MCF 10A (cell line): ENCODE results near the gene FLNC. TPM values are rescaled to one million over a fixed set of nuclear protein-coding genes. Genes with fewer than 3 reads are reported as not detected.
A peak's percentile ranks its signal among the peaks of the same experiment; 100 is the strongest.

Experiments used
- BruUV-seq: library from RNA; stranded (reverse); fragments of 400-500 nt; replicated peaks from 2 replicates; lab custom pipeline; 2021; lab: Mats Ljungman, UMichigan
- CTCF ChIA-PET: fragments of 300-600 bp; sonication (Branson Sonifier 250); formaldehyde crosslinking; extraction: SDS; loops from one replicate; lab custom pipeline; 2021; ENCODE audit warnings: antibody characterized with exemption, inconsistent platforms; lab: Yijun Ruan, JAX
- POLR2A ChIA-PET: fragments of 300-600, 350-650 bp; sonication (Branson Sonifier 250); formaldehyde crosslinking; extraction: SDS; loops from one replicate; lab custom pipeline; 2020; ENCODE audit warnings: antibody characterized with exemption, inconsistent platforms; lab: Yijun Ruan, JAX
- DNase-seq: peaks from one replicate; pipeline ENCODE4 v3.0.0-alpha.2; 2018; ENCODE audit not compliant: unreplicated experiment
- H3K27ac Mint-ChIP-seq: one replicate; pipeline ENCODE4 v1.8.0; 2022; ENCODE audit warnings: mild to moderate bottlenecking, low read depth, mixed read lengths; ENCODE audit not compliant: unreplicated experiment
- H3K27me3 Mint-ChIP-seq: one replicate; pipeline ENCODE4 v1.8.0; 2022; ENCODE audit warnings: mixed read lengths; ENCODE audit not compliant: insufficient read depth, unreplicated experiment
- H3K36me3 Mint-ChIP-seq: one replicate; pipeline ENCODE4 v1.8.0; 2022; ENCODE audit warnings: mild to moderate bottlenecking, moderate library complexity, mixed read lengths; ENCODE audit not compliant: insufficient read depth, unreplicated experiment
- H3K4me1 Mint-ChIP-seq: one replicate; pipeline ENCODE4 v1.8.0; 2022; ENCODE audit warnings: mixed read lengths; ENCODE audit not compliant: insufficient read depth, unreplicated experiment
- H3K4me3 Mint-ChIP-seq: one replicate; pipeline ENCODE4 v1.8.0; 2022; ENCODE audit warnings: mild to moderate bottlenecking, moderate library complexity, mixed read lengths; ENCODE audit not compliant: unreplicated experiment
- H3K9me3 Mint-ChIP-seq: one replicate; pipeline ENCODE4 v1.8.0; 2022; ENCODE audit warnings: mixed read lengths; ENCODE audit not compliant: unreplicated experiment
- intact Hi-C: fragments of 100-400 bp; cut with micrococcal nuclease; formaldehyde crosslinking; loops from 2 replicates; pipeline ENCODE4 v1.14.1; 2022
- total RNA-seq: library from RNA; stranded (reverse); gene quantifications from 2 replicates; pipeline ENCODE4 v1.2.3, GENCODE V29; 2022
- TF ChIP-seq, protein P1 (sequence below): fragments of 200-600 bp; IDR thresholded peaks from one replicate; pipeline ENCODE4 v1.8.0; 2022; ENCODE audit warnings: antibody characterized with exemption, mild to moderate bottlenecking; ENCODE audit not compliant: unreplicated experiment

The FLNC gene
- total RNA-seq, 1 experiment from 2014 or later = 0.28 TPM

DNA sequence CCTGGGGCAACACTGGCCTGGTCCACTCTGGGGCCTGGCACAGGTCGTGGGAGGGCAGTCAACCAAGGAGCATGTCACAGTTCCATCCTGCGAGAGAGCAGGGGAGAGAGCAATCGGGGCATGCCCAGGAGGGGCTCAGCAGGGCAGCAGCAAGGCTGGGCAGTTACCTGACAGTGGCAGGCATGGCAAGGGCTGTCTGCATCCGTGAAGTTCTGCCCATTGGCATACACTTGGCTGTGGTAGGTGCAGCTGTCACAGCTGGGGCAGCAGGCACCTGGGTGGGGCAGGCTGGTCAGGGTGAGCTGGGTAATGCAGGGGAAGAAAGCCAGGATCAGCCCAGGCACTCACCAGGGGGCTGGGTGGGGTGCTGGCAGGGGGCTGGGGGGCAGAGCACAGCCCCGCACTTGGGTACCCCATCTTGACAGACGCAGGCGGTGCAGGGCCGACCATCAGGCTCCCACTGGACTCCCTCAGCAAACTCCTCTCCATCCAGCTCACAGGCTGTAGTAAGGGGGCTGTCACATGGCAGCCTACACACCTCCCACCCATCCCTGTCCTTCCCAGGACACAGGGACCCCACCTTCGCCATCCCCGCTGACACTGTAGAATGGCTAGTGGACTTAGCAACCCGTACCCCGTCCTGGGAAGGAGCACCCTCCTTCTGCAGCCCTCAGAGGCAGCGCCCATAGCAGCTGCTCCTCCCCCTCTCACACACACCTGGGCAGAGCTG is 62.5 kb downstream of the FLNC start:
- ChIA-PET POLR2A (interaction anchor here (0.6 to 2.1 kb wide), 9 partner anchors 9 to 418 kb away, joined by 3 to 10 read pairs (median 5); partner anchors contain the start of genes ATP6V1F, IRF5 and TNPO3), CTCF (interaction anchor here (0.7 to 2.1 kb wide), 3 partner anchors 9 to 155 kb away, joined by 3 to 8 read pairs (median 3); no protein-coding TSS in a partner anchor)
- no TSS peak for BruUV-seq
- Mint-ChIP-seq H3K9me3 (no peaks in the 10 kb centered on the region), H3K27ac (peak overlapping the region; percentile 51), H3K27me3 (no peaks in the 10 kb centered on the region), H3K4me3 (peak overlapping the region; percentile 45), H3K4me1 (peaks cover 20% of the 10 kb centered on the region), H3K36me3 (no peaks in the 10 kb centered on the region)
- peak; percentile 19 for DNase-seq
- TF ChIP-seq, protein P1, sequence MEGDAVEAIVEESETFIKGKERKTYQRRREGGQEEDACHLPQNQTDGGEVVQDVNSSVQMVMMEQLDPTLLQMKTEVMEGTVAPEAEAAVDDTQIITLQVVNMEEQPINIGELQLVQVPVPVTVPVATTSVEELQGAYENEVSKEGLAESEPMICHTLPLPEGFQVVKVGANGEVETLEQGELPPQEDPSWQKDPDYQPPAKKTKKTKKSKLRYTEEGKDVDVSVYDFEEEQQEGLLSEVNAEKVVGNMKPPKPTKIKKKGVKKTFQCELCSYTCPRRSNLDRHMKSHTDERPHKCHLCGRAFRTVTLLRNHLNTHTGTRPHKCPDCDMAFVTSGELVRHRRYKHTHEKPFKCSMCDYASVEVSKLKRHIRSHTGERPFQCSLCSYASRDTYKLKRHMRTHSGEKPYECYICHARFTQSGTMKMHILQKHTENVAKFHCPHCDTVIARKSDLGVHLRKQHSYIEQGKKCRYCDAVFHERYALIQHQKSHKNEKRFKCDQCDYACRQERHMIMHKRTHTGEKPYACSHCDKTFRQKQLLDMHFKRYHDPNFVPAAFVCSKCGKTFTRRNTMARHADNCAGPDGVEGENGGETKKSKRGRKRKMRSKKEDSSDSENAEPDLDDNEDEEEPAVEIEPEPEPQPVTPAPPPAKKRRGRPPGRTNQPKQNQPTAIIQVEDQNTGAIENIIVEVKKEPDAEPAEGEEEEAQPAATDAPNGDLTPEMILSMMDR = no peak
- intact Hi-C loops = no loop called here

DNA sequence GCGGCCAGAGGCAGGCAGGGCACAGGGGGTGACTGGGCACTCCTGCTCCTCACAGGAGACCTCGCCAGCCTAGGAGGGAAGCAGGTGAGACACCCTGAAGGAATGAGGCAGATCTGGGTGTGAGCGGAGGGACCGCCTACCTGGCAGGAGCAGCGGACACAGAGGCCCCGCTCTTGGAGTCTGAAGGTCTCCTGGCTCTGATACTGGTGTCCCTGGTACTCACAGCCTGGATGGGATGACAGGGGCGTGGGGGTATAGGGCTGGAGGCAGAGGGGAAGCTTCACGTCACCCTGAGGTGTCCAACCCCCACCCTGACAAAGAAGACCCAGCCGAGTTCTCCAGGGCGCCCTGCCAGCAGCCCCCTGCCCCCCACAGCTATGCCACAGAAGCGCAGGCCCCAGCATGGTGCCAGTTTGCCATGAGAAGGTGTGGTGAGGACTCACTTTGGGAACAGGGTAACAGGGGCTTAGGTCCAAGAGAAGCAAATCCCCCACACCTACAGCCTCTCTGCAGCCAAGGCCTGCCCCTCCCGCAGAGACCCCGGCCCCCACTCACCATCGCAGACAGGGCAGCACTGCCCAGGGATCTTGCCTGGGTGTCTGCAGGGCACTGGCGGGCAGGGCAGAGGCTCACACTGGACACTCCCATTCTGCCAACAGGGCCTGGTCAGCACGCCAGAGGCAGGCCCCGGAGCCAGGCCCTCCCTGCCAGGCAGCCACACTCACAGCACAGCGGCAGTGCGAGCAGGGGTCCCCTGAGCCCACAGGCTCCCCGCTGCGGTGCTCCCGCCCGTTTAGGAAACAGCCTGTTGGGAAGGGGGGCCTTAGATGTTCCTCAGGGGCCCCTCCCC is 63.3 kb downstream of the FLNC start:
- CTCF ChIA-PET = interaction anchor here (0.7 to 2.1 kb wide), 3 partner anchors 10 to 155 kb away, joined by 3 to 8 read pairs (median 3); no protein-coding TSS in a partner anchor
- Mint-ChIP-seq H3K27me3 (no peaks in the 10 kb centered on the region), H3K9me3 (no peaks in the 10 kb centered on the region), H3K27ac (peak overlapping the region; percentile 51), H3K4me3 (peak overlapping the region; percentile 45), H3K36me3 (no peaks in the 10 kb centered on the region), H3K4me1 (peaks cover 27% of the 10 kb centered on the region)
- POLR2A ChIA-PET = interaction anchor here (0.6 to 2.1 kb wide), 8 partner anchors 10 to 419 kb away, joined by 3 to 8 read pairs (median 4); partner anchors contain the start of genes ATP6V1F, IRF5 and TNPO3
- TF ChIP-seq, protein P1 = no peak
- DNase-seq = peak; percentile 87
- intact Hi-C loops = no loop called here
- no TSS peak for BruUV-seq

DNA sequence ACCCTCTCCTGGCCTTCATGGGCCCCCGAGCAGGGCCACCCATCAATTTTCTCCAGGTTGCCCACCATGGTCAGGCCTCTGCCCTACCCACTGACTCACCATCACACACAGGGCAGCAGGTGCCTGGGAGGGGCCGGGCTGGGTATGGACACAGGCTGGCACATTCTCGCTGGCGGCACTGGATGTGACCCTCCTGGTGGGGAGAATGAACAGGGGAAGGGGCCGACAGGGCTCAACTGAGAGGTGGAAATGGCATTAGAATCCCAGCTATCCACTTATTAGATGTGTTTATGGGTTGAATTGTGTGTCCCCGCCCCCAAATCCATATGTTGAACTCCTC is 63.9 kb downstream of the FLNC start:
- DNase-seq = no peak
- Mint-ChIP-seq H3K36me3 (no peaks in the 10 kb centered on the region), H3K9me3 (no peaks in the 10 kb centered on the region), H3K4me1 (peaks cover 30% of the 10 kb centered on the region), H3K4me3 (no peak overlapping the region), H3K27me3 (no peaks in the 10 kb centered on the region), H3K27ac (no peak overlapping the region)
- no TSS peak for BruUV-seq
- POLR2A ChIA-PET = interaction anchor here (0.8 to 1.8 kb wide), 3 partner anchors 31 to 161 kb away, joined by 4 to 5 read pairs (median 4); partner anchors contain the start of gene TNPO3
- CTCF ChIA-PET = no interaction called here
- intact Hi-C loops = no loop called here
- TF ChIP-seq, protein P1 = no peak
